ENCODE data around the gene CHFR. TPM values are rescaled to one million over a fixed set of nuclear protein-coding genes. Genes with fewer than 3 reads are reported as not detected.

The CHFR gene
- total and polyA plus RNA-seq, 2 experiments from 2014 or later: 23.0 to 42.7 TPM

GRCh38 chr12:132873724-132874123 lies 13.7 kb downstream of the CHFR start:
- H3K4me2 ChIP-seq: no peak overlapping the region
- no peaks in the 10 kb centered on the region for H3K4me1 Mint-ChIP-seq
- H3K27me3 ChIP-seq (ENCODE audit: insufficient read depth): no peaks in the 10 kb centered on the region
- 0 out of 2 replicates have a peak, but pooled peaks cover 20% of the 10 kb centered on the region for H3K36me3 ChIP-seq (ENCODE audit: insufficient read depth)
- H3K4me3 Mint-ChIP-seq: no peak overlapping the region
- H3F3A ChIP-seq (replicated peaks; ENCODE audit: low read depth): 0 out of 2 replicates have a peak, but pooled peaks cover 4% of the 10 kb centered on the region
- H3K27ac ChIP-seq (ENCODE audit: low read depth): no peak overlapping the region; the same call in 1 of the 2 replicates
- H3K27me3 Mint-ChIP-seq (ENCODE audit: insufficient read depth, low read depth, poor library complexity): no peaks in the 10 kb centered on the region
- no peak overlapping the region for H2AFZ ChIP-seq
- no peak for DNase-seq (ENCODE audit: low spot score)
- H3K36me3 Mint-ChIP-seq (ENCODE audit: low read depth): peaks cover 41% of the 10 kb centered on the region
- H4K20me1 ChIP-seq (replicated peaks; ENCODE audit: insufficient read depth): no peaks in the 10 kb centered on the region; the same call in none of the 2 replicates
- TF ChIP-seq EZH2 (IDR thresholded peaks at IDR 0.05; ENCODE audit: low read depth, unreplicated experiment): no peak
- no peak for TF ChIP-seq JUNB (IDR thresholded peaks at IDR 0.05; ENCODE audit: unreplicated experiment)
- TF ChIP-seq, protein P1, sequence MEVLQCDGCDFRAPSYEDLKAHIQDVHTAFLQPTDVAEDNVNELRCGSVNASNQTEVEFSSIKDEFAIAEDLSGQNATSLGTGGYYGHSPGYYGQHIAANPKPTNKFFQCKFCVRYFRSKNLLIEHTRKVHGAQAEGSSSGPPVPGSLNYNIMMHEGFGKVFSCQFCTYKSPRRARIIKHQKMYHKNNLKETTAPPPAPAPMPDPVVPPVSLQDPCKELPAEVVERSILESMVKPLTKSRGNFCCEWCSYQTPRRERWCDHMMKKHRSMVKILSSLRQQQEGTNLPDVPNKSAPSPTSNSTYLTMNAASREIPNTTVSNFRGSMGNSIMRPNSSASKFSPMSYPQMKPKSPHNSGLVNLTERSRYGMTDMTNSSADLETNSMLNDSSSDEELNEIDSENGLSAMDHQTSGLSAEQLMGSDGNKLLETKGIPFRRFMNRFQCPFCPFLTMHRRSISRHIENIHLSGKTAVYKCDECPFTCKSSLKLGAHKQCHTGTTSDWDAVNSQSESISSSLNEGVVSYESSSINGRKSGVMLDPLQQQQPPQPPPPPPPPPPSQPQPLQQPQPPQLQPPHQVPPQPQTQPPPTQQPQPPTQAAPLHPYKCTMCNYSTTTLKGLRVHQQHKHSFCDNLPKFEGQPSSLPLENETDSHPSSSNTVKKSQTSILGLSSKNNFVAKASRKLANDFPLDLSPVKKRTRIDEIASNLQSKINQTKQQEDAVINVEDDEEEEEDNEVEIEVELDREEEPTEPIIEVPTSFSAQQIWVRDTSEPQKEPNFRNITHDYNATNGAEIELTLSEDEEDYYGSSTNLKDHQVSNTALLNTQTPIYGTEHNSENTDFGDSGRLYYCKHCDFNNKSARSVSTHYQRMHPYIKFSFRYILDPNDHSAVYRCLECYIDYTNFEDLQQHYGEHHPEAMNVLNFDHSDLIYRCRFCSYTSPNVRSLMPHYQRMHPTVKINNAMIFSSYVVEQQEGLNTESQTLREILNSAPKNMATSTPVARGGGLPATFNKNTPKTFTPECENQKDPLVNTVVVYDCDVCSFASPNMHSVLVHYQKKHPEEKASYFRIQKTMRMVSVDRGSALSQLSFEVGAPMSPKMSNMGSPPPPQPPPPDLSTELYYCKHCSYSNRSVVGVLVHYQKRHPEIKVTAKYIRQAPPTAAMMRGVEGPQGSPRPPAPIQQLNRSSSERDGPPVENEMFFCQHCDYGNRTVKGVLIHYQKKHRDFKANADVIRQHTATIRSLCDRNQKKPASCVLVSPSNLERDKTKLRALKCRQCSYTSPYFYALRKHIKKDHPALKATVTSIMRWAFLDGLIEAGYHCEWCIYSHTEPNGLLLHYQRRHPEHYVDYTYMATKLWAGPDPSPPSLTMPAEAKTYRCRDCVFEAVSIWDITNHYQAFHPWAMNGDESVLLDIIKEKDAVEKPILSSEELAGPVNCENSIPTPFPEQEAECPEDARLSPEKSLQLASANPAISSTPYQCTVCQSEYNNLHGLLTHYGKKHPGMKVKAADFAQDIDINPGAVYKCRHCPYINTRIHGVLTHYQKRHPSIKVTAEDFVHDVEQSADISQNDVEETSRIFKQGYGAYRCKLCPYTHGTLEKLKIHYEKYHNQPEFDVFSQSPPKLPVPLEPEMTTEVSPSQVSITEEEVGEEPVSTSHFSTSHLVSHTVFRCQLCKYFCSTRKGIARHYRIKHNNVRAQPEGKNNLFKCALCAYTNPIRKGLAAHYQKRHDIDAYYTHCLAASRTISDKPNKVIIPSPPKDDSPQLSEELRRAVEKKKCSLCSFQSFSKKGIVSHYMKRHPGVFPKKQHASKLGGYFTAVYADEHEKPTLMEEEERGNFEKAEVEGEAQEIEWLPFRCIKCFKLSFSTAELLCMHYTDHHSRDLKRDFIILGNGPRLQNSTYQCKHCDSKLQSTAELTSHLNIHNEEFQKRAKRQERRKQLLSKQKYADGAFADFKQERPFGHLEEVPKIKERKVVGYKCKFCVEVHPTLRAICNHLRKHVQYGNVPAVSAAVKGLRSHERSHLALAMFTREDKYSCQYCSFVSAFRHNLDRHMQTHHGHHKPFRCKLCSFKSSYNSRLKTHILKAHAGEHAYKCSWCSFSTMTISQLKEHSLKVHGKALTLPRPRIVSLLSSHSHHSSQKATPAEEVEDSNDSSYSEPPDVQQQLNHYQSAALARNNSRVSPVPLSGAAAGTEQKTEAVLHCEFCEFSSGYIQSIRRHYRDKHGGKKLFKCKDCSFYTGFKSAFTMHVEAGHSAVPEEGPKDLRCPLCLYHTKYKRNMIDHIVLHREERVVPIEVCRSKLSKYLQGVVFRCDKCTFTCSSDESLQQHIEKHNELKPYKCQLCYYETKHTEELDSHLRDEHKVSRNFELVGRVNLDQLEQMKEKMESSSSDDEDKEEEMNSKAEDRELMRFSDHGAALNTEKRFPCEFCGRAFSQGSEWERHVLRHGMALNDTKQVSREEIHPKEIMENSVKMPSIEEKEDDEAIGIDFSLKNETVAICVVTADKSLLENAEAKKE (CRISPR knock-in tag; IDR thresholded peaks at IDR 0.05): no peak
- TF ChIP-seq ETS1 (IDR thresholded peaks at IDR 0.05): no peak
- TF ChIP-seq EZH2phosphoT487 (IDR thresholded peaks at IDR 0.05; ENCODE audit: unreplicated experiment): no peak
- TF ChIP-seq, protein P2, sequence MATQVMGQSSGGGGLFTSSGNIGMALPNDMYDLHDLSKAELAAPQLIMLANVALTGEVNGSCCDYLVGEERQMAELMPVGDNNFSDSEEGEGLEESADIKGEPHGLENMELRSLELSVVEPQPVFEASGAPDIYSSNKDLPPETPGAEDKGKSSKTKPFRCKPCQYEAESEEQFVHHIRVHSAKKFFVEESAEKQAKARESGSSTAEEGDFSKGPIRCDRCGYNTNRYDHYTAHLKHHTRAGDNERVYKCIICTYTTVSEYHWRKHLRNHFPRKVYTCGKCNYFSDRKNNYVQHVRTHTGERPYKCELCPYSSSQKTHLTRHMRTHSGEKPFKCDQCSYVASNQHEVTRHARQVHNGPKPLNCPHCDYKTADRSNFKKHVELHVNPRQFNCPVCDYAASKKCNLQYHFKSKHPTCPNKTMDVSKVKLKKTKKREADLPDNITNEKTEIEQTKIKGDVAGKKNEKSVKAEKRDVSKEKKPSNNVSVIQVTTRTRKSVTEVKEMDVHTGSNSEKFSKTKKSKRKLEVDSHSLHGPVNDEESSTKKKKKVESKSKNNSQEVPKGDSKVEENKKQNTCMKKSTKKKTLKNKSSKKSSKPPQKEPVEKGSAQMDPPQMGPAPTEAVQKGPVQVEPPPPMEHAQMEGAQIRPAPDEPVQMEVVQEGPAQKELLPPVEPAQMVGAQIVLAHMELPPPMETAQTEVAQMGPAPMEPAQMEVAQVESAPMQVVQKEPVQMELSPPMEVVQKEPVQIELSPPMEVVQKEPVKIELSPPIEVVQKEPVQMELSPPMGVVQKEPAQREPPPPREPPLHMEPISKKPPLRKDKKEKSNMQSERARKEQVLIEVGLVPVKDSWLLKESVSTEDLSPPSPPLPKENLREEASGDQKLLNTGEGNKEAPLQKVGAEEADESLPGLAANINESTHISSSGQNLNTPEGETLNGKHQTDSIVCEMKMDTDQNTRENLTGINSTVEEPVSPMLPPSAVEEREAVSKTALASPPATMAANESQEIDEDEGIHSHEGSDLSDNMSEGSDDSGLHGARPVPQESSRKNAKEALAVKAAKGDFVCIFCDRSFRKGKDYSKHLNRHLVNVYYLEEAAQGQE (IDR thresholded peaks at IDR 0.05; ENCODE audit: unreplicated experiment): no peak
- TF ChIP-seq ZNF331 (CRISPR knock-in tag; IDR thresholded peaks at IDR 0.05; ENCODE audit: low read depth): no peak
- TF ChIP-seq STAT1 (IDR thresholded peaks at IDR 0.05; ENCODE audit: unreplicated experiment): no peak
- TF ChIP-seq ZNF114 (CRISPR knock-in tag; IDR thresholded peaks at IDR 0.05): no peak
- TF ChIP-seq CTCF (conservative IDR thresholded peaks at IDR 0.05; ENCODE audit: low read depth in 2 of 2): no peak
- TF ChIP-seq POLR2AphosphoS5 (IDR thresholded peaks at IDR 0.05; ENCODE audit: low read depth): no peak
- TF ChIP-seq CREB1 (CRISPR knock-in tag; IDR thresholded peaks at IDR 0.05; ENCODE audit: low read depth): no peak
- no peaks in the 10 kb centered on the region for H3K9me2 ChIP-seq (ENCODE audit: insufficient read depth)
- no peaks in the 10 kb centered on the region for H3K9me3 Mint-ChIP-seq
- peak overlapping the region; percentile 86; the same call in 1 of the 2 replicates for H3K27ac Mint-ChIP-seq
- H3K79me2 ChIP-seq (replicated peaks; ENCODE audit: insufficient read depth): 0 out of 2 replicates have a peak, but pooled peaks cover 2% of the 10 kb centered on the region
- ATAC-seq: no peak
- H3K4me3 ChIP-seq: no peak overlapping the region
- no peaks in the 10 kb centered on the region for H3K4me1 ChIP-seq (ENCODE audit: insufficient read depth)

Data from GM23338 (cell line).